Heart left ventricle (tissue), 13 donors: Measurements from ENCODE around the gene CDH5.

Experiments used
- CTCF ChIP-seq, 12 donors: fragments of 200-600 bp; sonication (generic) in 4 of 12; IDR thresholded peaks; one replicate each; pipeline versions ENCODE4 v1.5.0 to v1.8.0; 2018 to 2022; ENCODE audit warnings: antibody characterized with exemption in 12 of 12, mild to moderate bottlenecking in 5 of 12
- POLR2A ChIP-seq, 2 donors: fragments of 450-650 bp; IDR thresholded peaks; one replicate each; pipeline ENCODE4 v1.6.1; 2017; ENCODE audit warnings: antibody characterized with exemption in 2 of 2, mild to moderate bottlenecking in 2 of 2, moderate library complexity in 2 of 2
- donor health status: ischemic (EF 13 %, LVEDD 7.1; RV severe dilation, severe dysfunction).
- donor health status: DM: no; HTN: yes; CAD: no.
- donor health status: DM: no; HTN: no; CAD: no.
- donor health status: ischemic (EF 25% LVEDD 6.9; RV normal size, moderate dysfunction).
- donor health status: ischemic (EF 25% LVEDD 5.7; RV mildly dilated, moderate dysfunction).
- donor health status: ischemic (EF 35%, LVEDD 5.7; RV mildly dilated, moderate dysfunction).
- donor health status: nonischemic (EF 11% LVEDD 7.7; RV severe dilation, severe dysfunction).
- donor health status: DM: yes; HTN: yes; CAD: no.
- donor health status: PGD.
- donor health status: ischemic (EF 29% LVEDD 5.4; RV normal size, mild dysfunction).
- donor health status: nonischemic (EF 23%, LVEDD 6.1; RV moderate dilation, normal function).

DNA sequence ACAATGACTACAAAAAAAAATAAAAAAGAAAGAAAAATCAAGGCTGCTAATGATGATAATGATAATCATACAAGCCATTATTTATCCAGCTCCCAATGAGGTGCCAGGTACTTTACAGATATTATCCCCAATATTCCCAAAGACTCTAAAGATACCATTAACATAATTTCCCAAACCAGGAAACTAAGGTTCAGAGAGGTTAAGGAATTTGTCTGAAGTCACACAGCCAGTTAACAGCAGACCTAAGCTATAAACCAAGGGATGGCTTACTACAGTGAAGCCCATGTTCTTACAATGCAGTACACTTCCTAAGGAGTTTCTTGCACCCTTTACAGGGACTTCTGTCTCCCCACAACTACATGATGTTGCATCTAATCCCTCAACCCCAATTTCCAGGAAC is 45.7 kb upstream of the CDH5 start:
- TF ChIP-seq POLR2A (IDR thresholded peaks at IDR 0.05) (no peak), CTCF (IDR thresholded peaks at IDR 0.05) (no peak)
